Vagina (tissue), 2 donors: ENCODE data around the gene APBA1. TPM values are rescaled to one million over a fixed set of nuclear protein-coding genes. Genes with fewer than 3 reads are reported as not detected.

Source experiments
- DNase-seq, 2 donors: peaks; one replicate each; pipeline ENCODE4 v3.0.0-alpha.2; 2017; ENCODE audit errors: extremely low spot score in 2 of 2
- H3K27ac ChIP-seq: fragments of 200-600 bp; sonication (generic); one replicate; pipeline ENCODE4 v1.5.1; 2019
- H3K27me3 ChIP-seq: fragments of 200-600 bp; sonication (generic); one replicate; pipeline ENCODE4 v1.5.1; 2019
- H3K36me3 ChIP-seq, 2 donors: fragments of 200-600 bp; sonication (generic); one replicate each; pipeline ENCODE4 v1.5.1; 2017 to 2019
- H3K4me1 ChIP-seq: fragments of 200-600 bp; sonication (generic); one replicate; pipeline ENCODE4 v1.5.1; 2019
- H3K4me3 ChIP-seq, 2 donors: fragments of 200-600 bp; sonication (generic); 1 replicate in 1 of 2; 2 replicates in 1 of 2; pipeline ENCODE4 v1.5.1; 2016 to 2019
- H3K9me3 ChIP-seq: fragments of 200-600 bp; sonication (generic); one replicate; pipeline ENCODE4 v1.5.1; 2019
- CTCF ChIP-seq, 3 experiments: fragments of 450-650 bp in 2 of 3; fragments of 200-600 bp in 1 of 3; sonication (generic) in 1 of 3; IDR thresholded peaks; one replicate each; pipeline ENCODE4 v1.5.1; 2017 to 2019; ENCODE audit warnings: antibody characterized with exemption in 3 of 3, mild to moderate bottlenecking in 2 of 3, moderate library complexity in 2 of 3
- POLR2A ChIP-seq, 2 donors: fragments of 450-650 bp; IDR thresholded peaks; one replicate each; pipeline ENCODE4 v1.6.1; 2017; ENCODE audit warnings: antibody characterized with exemption in 2 of 2, mild to moderate bottlenecking in 2 of 2, moderate library complexity in 2 of 2
- POLR2AphosphoS5 ChIP-seq, 2 donors: sonication (generic); formaldehyde crosslinking; IDR thresholded peaks; one replicate each; pipeline ENCODE4 v1.9.0; 2017; ENCODE audit warnings: antibody characterized with exemption in 2 of 2, mild to moderate bottlenecking in 2 of 2, low read depth in 1 of 2; ENCODE audit not compliant: insufficient read depth in 1 of 2
- intact Hi-C: fragments of 100-400 bp; cut with DNase I; formaldehyde crosslinking; loops from one replicate; pipeline ENCODE4 v1.15.1; 2023
- total RNA-seq: library from RNA; depleted of rRNA; stranded (reverse); fragments of >200 nt; gene quantifications from one replicate; pipeline ENCODE4 v1.2.3, GENCODE V29; 2016

Gene APBA1
- total RNA-seq, 1 donor from 2014 or later: 13.3 TPM

GRCh38 chr9:69582018-69582417 lies 90.2 kb downstream of the APBA1 start:
- no peak for TF ChIP-seq POLR2A (IDR thresholded peaks at IDR 0.05)
- no peak for TF ChIP-seq CTCF (IDR thresholded peaks at IDR 0.05)
- TF ChIP-seq POLR2AphosphoS5 (IDR thresholded peaks at IDR 0.05; ENCODE audit: insufficient read depth in 1 of 2, low read depth in 1 of 2): no peak
- H3K4me1 ChIP-seq: no peaks in the 10 kb centered on the region
- H3K4me3 ChIP-seq: no peak overlapping the region
- no peak overlapping the region for H3K27ac ChIP-seq
- no peaks in the 10 kb centered on the region for H3K36me3 ChIP-seq
- no peaks in the 10 kb centered on the region for H3K9me3 ChIP-seq
- intact Hi-C loops: no loop called here
- no peaks in the 10 kb centered on the region for H3K27me3 ChIP-seq
- DNase-seq: no peak

- no peaks in the 10 kb centered on the region for H3K9me3 ChIP-seq
These were observed 91.5 kb downstream of the APBA1 start for GRCh38 chr9:69580582-69581214.

GRCh38 chr9:69579760-69580581 lies 92.2 kb downstream of the APBA1 start:
- Histone ChIP-seq H3K4me3 (no peak overlapping the region), H3K4me1 (no peaks in the 10 kb centered on the region), H3K27me3 (no peaks in the 10 kb centered on the region), H3K9me3 (no peaks in the 10 kb centered on the region), H3K36me3 (no peaks in the 10 kb centered on the region), H3K27ac (no peak overlapping the region)
- no peak for DNase-seq
- intact Hi-C loops: no loop called here
- no peak for TF ChIP-seq CTCF (IDR thresholded peaks at IDR 0.05)
- TF ChIP-seq POLR2A (IDR thresholded peaks at IDR 0.05): no peak
- TF ChIP-seq POLR2AphosphoS5 (IDR thresholded peaks at IDR 0.05; ENCODE audit: insufficient read depth in 1 of 2, low read depth in 1 of 2): no peak

More at GRCh38 chr9:69580582-69581214, 91.5 kb downstream of the APBA1 start:
- H3K36me3 ChIP-seq: no peaks in the 10 kb centered on the region
- H3K4me1 ChIP-seq: no peaks in the 10 kb centered on the region
- intact Hi-C loops: no loop called here
- no peaks in the 10 kb centered on the region for H3K27me3 ChIP-seq
- H3K27ac ChIP-seq: no peak overlapping the region
- no peak for TF ChIP-seq CTCF (IDR thresholded peaks at IDR 0.05)
- no peak for TF ChIP-seq POLR2A (IDR thresholded peaks at IDR 0.05)
- no peak for TF ChIP-seq POLR2AphosphoS5 (IDR thresholded peaks at IDR 0.05; ENCODE audit: insufficient read depth in 1 of 2, low read depth in 1 of 2)
- no peak overlapping the region for H3K4me3 ChIP-seq
- no peak for DNase-seq

GRCh38 chr9:69579032-69579758 lies 93.0 kb downstream of the APBA1 start:
- Histone ChIP-seq H3K36me3 (no peaks in the 10 kb centered on the region), H3K9me3 (no peaks in the 10 kb centered on the region), H3K27me3 (no peaks in the 10 kb centered on the region), H3K4me1 (no peaks in the 10 kb centered on the region), H3K27ac (no peak overlapping the region), H3K4me3 (no peak overlapping the region)
- intact Hi-C loops: no loop called here
- no peak for TF ChIP-seq CTCF (IDR thresholded peaks at IDR 0.05)
- no peak for TF ChIP-seq POLR2AphosphoS5 (IDR thresholded peaks at IDR 0.05; ENCODE audit: insufficient read depth in 1 of 2, low read depth in 1 of 2)
- TF ChIP-seq POLR2A (IDR thresholded peaks at IDR 0.05): no peak
- DNase-seq: no peak
